Tibial nerve (tissue), 4 donors: ENCODE measurements around the gene TRIP12. TPM values are rescaled to one million over a fixed set of nuclear protein-coding genes. Genes with fewer than 3 reads are reported as not detected.

Experiments used
- DNase-seq, 2 donors: peaks; one replicate each; pipeline ENCODE4 v3.0.0-alpha.2; 2019; ENCODE audit warnings: low spot score in 2 of 2
- H3K27ac ChIP-seq, 4 donors: fragments of 200-600 bp; sonication (generic) in 3 of 4; one replicate each; pipeline ENCODE4 v1.5.1; 2017 to 2019; ENCODE audit warnings: mild to moderate bottlenecking in 1 of 4
- H3K27me3 ChIP-seq, 2 donors: fragments of 200-600 bp; sonication (generic) in 1 of 2; one replicate each; pipeline versions ENCODE4 v1.5.1 to v1.6.0; 2017 to 2019
- H3K36me3 ChIP-seq, 3 donors: fragments of 200-600 bp; sonication (generic); one replicate each; pipeline ENCODE4 v1.5.1; 2018 to 2019
- H3K4me1 ChIP-seq, 4 donors: fragments of 200-600 bp; sonication (generic) in 3 of 4; one replicate each; pipeline ENCODE4 v1.5.1; 2017 to 2019
- H3K4me3 ChIP-seq, 4 donors: fragments of 200-600 bp; sonication (generic) in 3 of 4; one replicate each; pipeline ENCODE4 v1.5.1; 2017 to 2019; ENCODE audit warnings: mild to moderate bottlenecking in 1 of 4, moderate library complexity in 1 of 4
- H3K9me3 ChIP-seq, 4 donors: fragments of 200-600 bp; sonication (generic) in 3 of 4; one replicate each; pipeline ENCODE4 v1.5.1; 2017 to 2019
- EP300 ChIP-seq, 2 donors: sonication (generic); formaldehyde crosslinking; IDR thresholded peaks; one replicate each; pipeline ENCODE4 v1.6.1; 2017; ENCODE audit warnings: antibody characterized with exemption in 2 of 2, mild to moderate bottlenecking in 1 of 2
- POLR2A ChIP-seq, 2 donors: fragments of 450-650 bp; IDR thresholded peaks; one replicate each; pipeline ENCODE4 v1.6.1; 2017; ENCODE audit warnings: antibody characterized with exemption in 2 of 2, mild to moderate bottlenecking in 2 of 2, moderate library complexity in 2 of 2
- WGBS, 2 donors: methylation state at CpG; one replicate each; pipeline ENCODE4 v1.1.5; 2018; 5-methylcytosine and 5-hydroxymethylcytosine counted together
- total RNA-seq, 4 donors: library from RNA; depleted of rRNA; stranded (reverse); fragments of >200 nt; gene quantifications; one replicate each; pipeline ENCODE4 v1.1.0, GENCODE V29; 2016
- TF ChIP-seq, protein P1 (sequence below), 5 experiments: fragments of 200-600 bp in 3 of 5; fragments of 450-650 bp in 2 of 5; sonication (generic) in 3 of 5; IDR thresholded peaks; one replicate each; pipeline ENCODE4 v1.5.1; 2016 to 2019; ENCODE audit warnings: antibody characterized with exemption in 5 of 5, mild to moderate bottlenecking in 3 of 5, moderate library complexity in 2 of 5

Gene TRIP12
- total RNA-seq, 4 donors from 2014 or later: 190 to 210 (median 202) TPM

DNA sequence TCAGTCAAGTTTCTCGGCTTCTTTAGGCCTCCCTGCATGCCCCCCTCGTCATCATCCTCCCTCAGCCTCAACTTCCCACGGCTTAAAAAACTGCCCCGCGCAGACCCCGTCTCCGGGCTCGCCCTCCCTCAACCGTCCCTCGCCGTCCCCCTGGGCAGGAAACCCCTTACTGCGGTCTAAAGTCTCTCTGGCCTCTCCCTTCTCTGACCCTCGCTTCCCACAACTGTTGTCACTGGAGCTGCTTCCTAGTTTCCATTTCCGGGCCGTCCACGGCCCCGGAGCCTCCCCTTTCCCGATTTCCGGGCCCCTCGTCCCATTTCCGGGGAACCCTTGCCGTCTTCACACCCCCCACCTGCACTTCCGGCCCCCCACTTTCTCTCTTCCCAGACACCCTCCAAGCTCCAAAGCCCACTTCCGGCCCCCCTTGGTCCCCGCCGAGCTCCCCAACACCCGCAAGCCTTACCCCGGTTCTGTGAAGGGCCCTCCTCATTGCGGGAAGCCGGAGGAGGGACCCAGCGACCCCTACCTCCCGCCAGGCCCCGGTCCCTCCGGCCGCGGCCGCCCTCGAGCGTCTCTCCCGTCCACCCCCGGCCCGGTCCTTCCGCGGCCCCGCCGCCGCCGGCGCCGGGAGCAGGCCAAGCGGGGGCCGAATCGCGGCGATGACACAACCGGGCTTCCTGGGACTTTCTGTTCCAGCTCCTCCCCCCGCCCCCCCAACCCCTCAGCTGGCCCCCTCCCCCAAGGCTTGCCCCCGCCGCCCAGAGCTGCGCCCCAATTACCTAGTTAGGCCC, 513 bp downstream of the TRIP12 start:
- Histone ChIP-seq H3K27me3 (no peaks in the 10 kb centered on the region), H3K27ac (peak overlapping the region; percentile 94 to 99 (median 95)), H3K9me3 (no peaks in the 10 kb centered on the region), H3K4me3 (peak overlapping the region; percentile 69 to 97 (median 96)), H3K36me3 (peaks cover 0 to 9% (median 0%) of the 10 kb centered on the region in 3 donors), H3K4me1 (peaks cover 0 to 37% (median 18%) of the 10 kb centered on the region in 4 donors)
- TF ChIP-seq, protein P1, sequence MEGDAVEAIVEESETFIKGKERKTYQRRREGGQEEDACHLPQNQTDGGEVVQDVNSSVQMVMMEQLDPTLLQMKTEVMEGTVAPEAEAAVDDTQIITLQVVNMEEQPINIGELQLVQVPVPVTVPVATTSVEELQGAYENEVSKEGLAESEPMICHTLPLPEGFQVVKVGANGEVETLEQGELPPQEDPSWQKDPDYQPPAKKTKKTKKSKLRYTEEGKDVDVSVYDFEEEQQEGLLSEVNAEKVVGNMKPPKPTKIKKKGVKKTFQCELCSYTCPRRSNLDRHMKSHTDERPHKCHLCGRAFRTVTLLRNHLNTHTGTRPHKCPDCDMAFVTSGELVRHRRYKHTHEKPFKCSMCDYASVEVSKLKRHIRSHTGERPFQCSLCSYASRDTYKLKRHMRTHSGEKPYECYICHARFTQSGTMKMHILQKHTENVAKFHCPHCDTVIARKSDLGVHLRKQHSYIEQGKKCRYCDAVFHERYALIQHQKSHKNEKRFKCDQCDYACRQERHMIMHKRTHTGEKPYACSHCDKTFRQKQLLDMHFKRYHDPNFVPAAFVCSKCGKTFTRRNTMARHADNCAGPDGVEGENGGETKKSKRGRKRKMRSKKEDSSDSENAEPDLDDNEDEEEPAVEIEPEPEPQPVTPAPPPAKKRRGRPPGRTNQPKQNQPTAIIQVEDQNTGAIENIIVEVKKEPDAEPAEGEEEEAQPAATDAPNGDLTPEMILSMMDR (IDR thresholded peaks at IDR 0.05): no peak
- TF ChIP-seq POLR2A (IDR thresholded peaks at IDR 0.05) (peak in 1 of 2 donors; percentile 20), EP300 (IDR thresholded peaks at IDR 0.05) (peak in 1 of 2 donors; percentile 38)
- DNase-seq: peak; percentile 38 to 51
- WGBS, 2 donors: 0 to 1% methylated on average over 35 to 43 of the region's 60 CpGs

DNA sequence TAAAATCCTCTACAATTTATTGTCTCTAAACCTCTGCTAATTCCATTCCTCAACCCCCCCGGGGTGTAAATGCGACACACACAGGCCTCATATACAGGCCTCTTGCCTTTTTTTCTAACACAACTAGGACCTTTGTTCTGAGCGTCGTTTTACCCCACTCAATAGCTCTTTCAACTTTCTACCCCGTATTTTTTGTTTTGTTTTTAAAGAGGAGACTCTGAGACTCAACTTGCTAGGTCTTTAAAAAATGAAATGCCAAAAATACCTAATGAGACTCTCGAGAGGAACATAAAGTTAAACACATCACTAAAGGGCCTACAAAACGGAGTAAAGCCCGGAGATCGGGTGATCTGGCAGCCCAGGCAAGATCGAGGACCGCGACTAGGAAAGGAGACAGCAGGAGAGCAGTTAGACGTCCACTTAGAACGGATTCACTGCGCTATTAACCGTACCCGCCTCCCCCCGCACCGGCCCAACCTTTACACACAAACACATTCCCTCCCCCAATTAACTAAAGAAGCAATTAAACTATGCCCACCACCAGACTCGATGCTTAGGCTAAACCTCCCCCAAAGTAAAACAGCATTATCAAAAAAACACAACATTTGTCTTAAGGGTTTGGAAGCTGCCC, 1.7 kb downstream of the TRIP12 start:
- TF ChIP-seq EP300 (IDR thresholded peaks at IDR 0.05) (no peak), POLR2A (IDR thresholded peaks at IDR 0.05) (no peak)
- TF ChIP-seq, protein P1 (IDR thresholded peaks at IDR 0.05): no peak
- peak overlapping the region; percentile 69 to 97 (median 96) for H3K4me3 ChIP-seq
- H3K9me3 ChIP-seq: no peaks in the 10 kb centered on the region
- peaks cover 0 to 44% (median 18%) of the 10 kb centered on the region in 4 donors for H3K4me1 ChIP-seq
- peaks cover 0 to 9% (median 0%) of the 10 kb centered on the region in 3 donors for H3K36me3 ChIP-seq
- 2 to 10% methylated on average over 20 of the region's 20 CpGs for WGBS, 2 donors
- peak overlapping the region; percentile 94 to 99 (median 95) for H3K27ac ChIP-seq
- DNase-seq: no peak
- H3K27me3 ChIP-seq: no peaks in the 10 kb centered on the region

DNA sequence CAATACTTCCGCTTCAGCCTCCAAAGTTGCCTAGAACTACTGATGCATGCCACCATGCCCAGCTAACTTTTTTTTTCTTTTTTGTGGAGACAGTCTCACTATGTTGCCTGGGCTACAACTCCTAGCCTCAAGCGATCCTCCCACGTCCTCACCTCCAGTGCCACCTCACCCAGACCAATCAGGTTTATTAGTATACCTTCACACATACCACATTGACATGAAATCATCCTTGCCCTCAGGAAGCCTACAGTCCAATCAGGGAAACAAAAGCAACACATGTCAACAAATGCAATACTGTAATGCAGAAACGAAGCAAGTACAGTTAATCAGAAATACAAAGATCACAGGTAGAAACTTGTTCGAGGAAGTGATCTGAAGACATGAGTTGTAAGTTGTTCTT, 4.0 kb downstream of the TRIP12 start:
- no peak for DNase-seq
- H3K36me3 ChIP-seq: peaks cover 0 to 9% (median 0%) of the 10 kb centered on the region in 3 donors
- H3K4me3 ChIP-seq: no peak overlapping the region
- 92 to 95% methylated on average over 5 of the region's 5 CpGs for WGBS, 2 donors
- H3K27me3 ChIP-seq: no peaks in the 10 kb centered on the region
- no peak overlapping the region for H3K27ac ChIP-seq
- H3K9me3 ChIP-seq: no peaks in the 10 kb centered on the region
- TF ChIP-seq, protein P1 (IDR thresholded peaks at IDR 0.05): no peak
- TF ChIP-seq POLR2A (IDR thresholded peaks at IDR 0.05) (no peak), EP300 (IDR thresholded peaks at IDR 0.05) (no peak)
- H3K4me1 ChIP-seq: peaks cover 0 to 57% (median 23%) of the 10 kb centered on the region in 4 donors

DNA sequence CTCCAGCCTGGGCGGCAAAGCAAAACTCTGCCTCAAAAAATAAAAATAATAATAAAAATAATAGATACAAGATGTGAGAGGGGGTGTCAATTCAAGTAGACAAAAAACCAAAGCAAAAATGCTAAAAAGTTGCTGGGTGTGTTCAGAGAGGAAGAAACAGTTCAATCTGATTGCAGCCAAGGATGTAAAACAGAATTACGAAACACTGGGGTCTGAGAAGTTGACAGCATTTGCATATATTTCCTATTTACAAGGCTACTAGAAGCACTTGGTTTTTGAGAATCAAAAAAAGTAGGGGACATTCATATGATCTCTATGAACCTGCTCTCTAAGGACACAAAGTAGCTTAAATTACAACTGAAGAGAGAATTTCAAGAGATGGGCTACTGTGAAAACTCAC, 7.6 kb downstream of the TRIP12 start:
- no peak for DNase-seq
- no peaks in the 10 kb centered on the region for H3K27me3 ChIP-seq
- TF ChIP-seq EP300 (IDR thresholded peaks at IDR 0.05): no peak
- TF ChIP-seq, protein P1 (IDR thresholded peaks at IDR 0.05): no peak
- TF ChIP-seq POLR2A (IDR thresholded peaks at IDR 0.05): no peak
- no peaks in the 10 kb centered on the region for H3K9me3 ChIP-seq
- H3K4me3 ChIP-seq: no peak overlapping the region
- H3K4me1 ChIP-seq: peaks cover 0 to 79% (median 24%) of the 10 kb centered on the region in 4 donors
- WGBS, 2 donors: 77 to 85% methylated on average over 2 of the region's 2 CpGs
- peaks cover 0 to 9% (median 0%) of the 10 kb centered on the region in 3 donors for H3K36me3 ChIP-seq
- no peak overlapping the region for H3K27ac ChIP-seq
